ENCODE results near the gene ETV3L.

ETV3L gene

DNA sequence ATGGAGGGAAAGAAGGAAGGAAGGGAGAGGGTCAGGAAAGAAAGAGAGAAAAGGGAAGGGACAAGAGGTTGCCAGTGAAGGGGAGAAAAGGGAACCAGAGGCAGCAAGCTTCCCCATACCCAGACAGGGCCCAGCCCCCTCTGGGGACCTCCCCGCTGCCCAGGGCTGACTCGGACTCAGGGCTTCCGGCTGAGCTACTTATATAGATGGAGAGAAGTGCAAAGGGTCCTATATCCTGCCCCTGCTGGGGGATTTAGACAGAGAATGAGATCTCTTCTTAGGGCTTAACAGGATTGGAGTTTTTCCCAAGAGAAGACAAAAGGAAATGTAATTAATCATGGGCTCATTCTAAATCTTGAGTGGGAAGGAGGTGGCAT lies at the start of gene ETV3L:
TSS of gene ETV3L (minus strand) at position 176 of the 377 bp plus-strand sequence. CDS start 285 bp downstream, outside the sequence.
- DNase-seq, result no peak

- no peak for DNase-seq
These were observed 48.5 kb upstream of the ETV3L start for GRCh38 chr1:157147906-157148700.

- no peak for DNase-seq
These were observed 47.4 kb upstream of the ETV3L start for GRCh38 chr1:157147037-157147436.

GRCh38 chr1:157146244-157146643 lies 46.6 kb upstream of the ETV3L start:
- DNase-seq, result no peak

DNA sequence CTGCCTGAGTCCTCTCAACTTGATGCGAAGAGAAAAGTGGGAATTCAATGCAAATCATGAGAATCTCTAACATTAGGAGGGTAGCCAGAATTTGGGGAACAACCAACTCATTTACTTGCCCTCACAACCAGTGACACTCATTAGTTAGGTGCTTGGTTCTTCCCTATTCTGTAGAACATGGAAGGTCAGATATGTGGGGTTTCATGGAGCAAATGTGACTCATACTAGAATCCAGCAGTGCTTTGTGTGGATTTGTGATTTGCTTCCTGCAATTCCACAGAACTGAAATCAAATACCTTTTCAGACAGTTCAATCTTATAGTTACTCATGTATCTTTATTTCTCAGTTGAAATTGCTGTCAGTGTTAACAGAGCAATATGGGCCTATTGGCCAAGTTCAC lies 45.5 kb upstream of the ETV3L start:
- DNase-seq, result no peak

GRCh38 chr1:157144509-157144908 lies 44.9 kb upstream of the ETV3L start:
- no peak for DNase-seq

GRCh38 chr1:157142765-157143423 lies 43.3 kb upstream of the ETV3L start:
- no peak for DNase-seq

GRCh38 chr1:157142201-157142600 lies 42.6 kb upstream of the ETV3L start:
- DNase-seq, result no peak

DNA sequence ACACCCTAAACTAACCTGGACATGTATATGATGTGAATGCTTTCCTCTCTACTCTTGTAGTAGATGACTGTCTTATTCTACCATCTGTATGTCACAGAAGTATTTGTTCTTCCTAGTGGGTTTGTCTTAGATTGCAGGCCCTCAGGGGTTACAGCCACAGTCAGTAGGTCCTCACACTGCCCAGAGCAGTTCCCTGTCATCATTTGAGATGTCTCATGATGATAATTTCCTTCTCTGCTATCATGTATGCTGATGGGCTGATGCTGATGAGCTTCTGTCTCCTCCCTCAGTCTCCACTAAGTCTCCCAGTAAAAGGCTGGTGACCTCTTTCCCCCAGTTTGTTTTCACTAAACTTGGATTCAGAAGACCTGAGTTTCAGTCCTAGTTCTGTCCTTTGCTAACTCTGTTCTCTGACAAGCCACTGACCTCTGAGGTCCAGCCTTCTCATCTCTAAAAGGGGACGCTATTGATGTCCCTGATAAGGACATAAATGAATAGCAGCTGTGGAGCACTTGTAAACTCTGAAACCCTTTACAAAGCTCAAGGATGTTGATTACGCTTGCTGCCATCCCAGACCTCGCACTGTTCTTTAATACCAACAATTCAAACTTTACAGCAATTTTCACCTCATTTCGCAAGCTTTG lies 41.7 kb upstream of the ETV3L start:
- DNase-seq, result no peak

GRCh38 chr1:157140063-157140588 lies 40.5 kb upstream of the ETV3L start:
- no peak for DNase-seq

- no peak for DNase-seq
These were observed 39.6 kb upstream of the ETV3L start for GRCh38 chr1:157139052-157139715.

DNA sequence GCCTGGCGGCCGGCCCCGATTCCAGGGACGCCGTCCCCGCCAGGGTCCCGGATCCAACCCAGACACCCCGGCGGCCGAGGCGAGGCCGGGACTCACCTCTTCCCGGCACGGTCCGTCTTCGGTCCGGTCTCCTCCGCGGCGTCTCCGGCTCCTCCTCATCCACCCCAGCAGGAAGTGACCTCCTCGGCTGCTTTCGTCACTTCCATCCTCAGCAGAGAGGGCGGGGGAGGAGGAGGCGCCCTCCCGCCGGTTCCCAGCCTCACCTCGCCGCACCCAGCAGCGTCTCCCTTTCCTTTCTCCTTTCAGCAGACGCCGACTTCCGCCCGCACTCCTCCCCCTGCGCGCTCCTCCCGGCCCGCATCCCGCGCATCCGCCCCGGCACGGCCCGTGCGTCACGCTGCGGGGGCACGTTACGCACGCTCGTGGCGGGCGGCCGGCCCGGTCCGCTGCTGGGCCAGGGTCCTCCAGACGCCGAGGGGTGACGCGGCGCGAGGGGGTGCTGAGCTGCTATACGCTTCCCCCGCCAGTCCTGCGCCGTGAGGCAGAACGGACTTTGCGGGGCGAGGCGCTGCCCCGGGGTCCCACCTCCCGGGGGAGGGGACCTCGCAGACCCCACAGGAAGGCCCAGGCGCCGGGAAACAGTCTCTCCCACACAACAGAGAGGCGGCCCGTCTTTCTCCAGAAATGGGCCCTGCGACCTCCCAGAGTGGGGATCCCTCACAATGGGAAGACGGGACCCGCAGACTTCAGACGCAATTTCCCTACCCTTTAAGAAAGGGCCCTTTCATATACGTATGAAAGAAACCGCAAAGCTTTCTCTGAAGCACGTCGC lies 38.8 kb upstream of the ETV3L start, which contains the start of gene ETV3:
TSS of gene ETV3 (minus strand) at position 176 of the 832 bp plus-strand sequence. CDS start 2,043 bp downstream, outside the sequence.
- peak; percentile 92 for DNase-seq

DNA sequence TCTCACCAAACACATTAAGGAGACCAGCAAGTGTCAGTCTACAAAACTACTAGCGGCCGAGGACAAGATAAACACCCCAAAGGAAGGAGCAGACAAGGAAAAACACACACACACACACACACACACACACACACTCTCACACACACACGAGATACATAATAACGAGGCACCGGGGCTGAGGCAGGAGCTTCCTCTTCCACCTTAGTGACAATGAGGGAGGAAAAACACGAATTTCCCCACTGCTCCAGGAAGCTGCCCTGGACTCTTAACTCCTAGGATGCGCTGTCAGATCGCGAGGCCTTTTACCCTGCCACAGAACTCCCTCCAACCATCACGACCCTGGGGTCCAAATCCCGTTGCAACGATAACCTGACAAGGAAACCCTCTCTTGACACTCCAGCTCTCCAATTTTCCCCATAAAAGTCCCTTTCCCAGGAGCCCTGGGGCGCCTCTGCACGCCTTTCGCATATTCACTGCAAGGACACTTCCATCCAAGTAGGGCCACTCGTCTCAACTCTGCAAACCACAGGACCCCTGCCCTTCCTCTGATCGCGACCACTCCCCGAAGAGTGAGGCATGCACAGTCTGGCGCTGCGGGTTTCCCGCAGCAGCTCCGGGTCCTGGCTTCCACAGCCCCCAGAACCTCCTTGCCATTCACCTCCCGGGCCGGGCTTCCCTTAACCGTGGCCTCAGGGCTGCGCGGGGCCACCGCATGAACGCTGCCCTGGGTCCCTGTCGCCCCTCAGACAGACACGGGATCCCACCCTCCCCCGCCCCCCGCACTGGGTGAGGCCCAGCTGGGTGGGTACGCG lies 38.0 kb upstream of the ETV3L start:
- peak; percentile 32 for DNase-seq

- DNase-seq, result no peak
These were observed 37.4 kb upstream of the ETV3L start for GRCh38 chr1:157137046-157137407.

DNA sequence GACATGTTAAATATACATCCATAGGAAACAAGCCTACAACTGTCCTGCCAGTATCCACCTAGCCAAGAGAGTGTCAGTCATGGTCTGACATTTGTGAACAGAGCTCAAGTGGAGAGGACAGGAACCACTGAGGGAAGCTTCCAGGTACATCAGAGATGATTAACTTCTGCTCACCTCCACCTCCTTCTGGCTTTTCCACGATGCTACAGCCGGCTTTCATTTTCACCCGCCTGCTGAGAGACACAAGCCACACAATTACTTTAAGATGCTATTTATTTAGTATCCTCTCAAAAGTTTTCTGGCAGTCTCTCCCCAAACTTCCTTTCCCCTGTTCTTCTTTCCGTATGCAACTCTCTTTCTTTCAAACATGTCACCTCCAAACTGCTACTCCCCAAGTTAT lies 36.5 kb upstream of the ETV3L start:
- DNase-seq, result peak; percentile 35

- DNase-seq, result no peak
These were observed 36.0 kb upstream of the ETV3L start for GRCh38 chr1:157135646-157136045.

GRCh38 chr1:157135070-157135469 lies 35.5 kb upstream of the ETV3L start:
- DNase-seq, result no peak

- no peak for DNase-seq
These were observed 34.8 kb upstream of the ETV3L start for GRCh38 chr1:157134442-157134841.

- DNase-seq, result peak; percentile 78
These were observed 33.8 kb upstream of the ETV3L start for GRCh38 chr1:157133426-157133825.

GRCh38 chr1:157132616-157133167 lies 33.1 kb upstream of the ETV3L start:
- no peak for DNase-seq

DNA sequence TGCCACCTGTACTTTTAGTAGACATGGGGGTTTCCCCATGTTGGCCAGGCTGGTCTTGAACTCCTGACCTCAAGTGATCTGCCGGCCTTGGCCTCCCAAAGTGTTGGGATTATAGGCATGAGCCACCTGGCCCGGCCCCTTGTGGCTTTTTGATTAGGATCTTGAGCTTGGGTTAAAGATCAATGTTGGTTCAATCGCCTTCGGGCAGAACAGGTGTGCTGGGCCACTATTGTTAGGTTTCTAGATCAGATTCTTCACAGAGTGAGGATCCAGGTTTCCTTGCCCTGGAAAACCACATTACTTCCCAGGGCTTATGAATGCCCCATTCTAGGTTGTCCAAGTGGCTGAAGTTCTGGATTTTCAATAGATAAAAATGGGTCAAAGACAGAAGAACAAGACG lies 32.5 kb upstream of the ETV3L start:
- DNase-seq, result no peak

Data from CD4-positive, alpha-beta T cell treated with Interleukin-17A for 1 hour (primary cell).